ENCODE results near the gene U2AF2.

The U2AF2 gene

DNA sequence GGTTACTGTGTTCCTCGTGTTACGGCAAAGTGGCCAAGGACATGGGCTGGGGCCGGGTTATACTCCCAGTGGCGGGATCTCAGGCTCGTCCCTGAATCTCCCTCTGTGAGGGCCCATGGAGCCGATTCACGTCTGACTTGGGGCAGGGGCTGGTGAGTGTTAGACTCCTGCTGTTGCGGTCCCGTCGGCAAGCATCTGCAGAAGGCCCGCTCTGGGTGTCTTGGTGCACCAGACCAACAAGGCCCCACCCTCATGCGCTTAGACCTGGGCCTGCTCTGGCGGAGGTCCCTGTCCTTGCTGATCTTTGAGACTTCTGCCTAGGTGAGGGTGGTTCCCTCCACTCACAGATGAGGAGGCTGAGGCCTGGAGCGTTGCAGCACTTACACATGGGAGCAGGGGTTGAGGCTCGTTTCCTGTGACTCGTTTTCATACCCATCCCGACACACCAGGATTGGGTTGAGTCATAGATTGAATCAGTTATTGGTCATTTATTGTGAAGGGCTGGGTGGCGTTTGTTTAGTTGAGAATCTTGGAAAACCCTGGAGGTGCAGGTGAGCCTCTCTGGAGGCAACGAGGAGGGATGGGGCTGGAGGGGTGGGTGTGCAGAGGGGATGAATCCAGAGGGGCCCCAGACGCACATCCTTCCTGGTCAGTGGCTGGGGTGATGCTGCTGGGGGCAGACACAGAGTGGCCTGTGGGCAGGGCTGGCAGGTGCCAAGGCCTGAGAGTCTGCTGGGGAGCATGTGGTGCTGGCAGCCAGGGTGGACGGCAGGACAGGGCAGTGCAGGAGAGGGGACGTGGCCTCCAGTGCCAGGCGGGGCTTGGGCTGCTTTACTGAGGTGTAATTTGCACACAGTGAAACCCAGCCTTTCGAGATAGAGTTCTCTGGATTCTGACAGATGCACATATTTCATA, 24.8 kb downstream of the U2AF2 start:
- in situ Hi-C loops (cut with HindIII; ENCODE audit: low pct_unique_long_range_greater_than_20kb, low sequenced_read_pairs): no loop called here
- no peak for DNase-seq (ENCODE audit: low read depth in 1 of 2, low spot score in 1 of 2)
- no peak for TF ChIP-seq JUND (IDR thresholded peaks at IDR 0.05; ENCODE audit: low read depth)

DNA sequence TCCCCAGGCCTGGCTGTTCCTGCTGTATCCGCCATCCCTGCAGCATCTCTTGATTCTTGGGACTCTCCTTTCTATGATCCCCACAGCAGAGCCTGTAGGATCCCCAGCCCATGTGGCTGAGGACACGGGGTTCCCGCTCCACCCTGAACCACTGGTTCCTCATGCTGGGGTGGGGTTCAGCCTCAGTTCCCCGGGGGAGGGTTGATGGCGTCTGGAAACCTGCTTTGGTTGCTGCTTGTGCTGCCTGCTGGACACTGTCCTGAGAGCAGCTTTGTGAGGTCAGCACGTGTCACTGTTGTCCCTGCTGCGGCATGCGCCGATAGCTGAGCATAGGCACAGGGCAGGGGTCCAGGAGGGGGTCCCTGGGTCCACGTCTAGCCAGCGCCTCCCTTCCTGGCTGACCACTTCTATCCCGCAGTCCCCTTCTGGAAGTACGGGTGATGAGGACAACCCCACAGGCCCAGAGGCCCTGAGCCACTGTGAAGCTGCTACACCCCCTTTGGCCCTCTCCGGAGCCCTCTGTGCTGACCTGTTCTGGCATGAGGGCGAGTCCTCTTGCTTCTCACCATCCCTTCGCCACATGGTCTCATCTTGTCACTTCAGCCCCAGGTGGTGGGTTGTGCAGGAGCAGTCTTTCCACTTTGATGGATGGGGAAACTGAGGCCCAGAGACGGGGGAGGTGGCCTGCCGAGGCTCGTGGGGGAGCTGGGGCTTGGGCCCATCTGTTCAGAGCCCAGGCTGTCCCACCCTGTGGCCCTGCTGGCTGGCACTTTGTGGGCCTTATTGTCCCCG, 25.7 kb downstream of the U2AF2 start:
- no peak for TF ChIP-seq JUND (IDR thresholded peaks at IDR 0.05; ENCODE audit: low read depth)
- in situ Hi-C loops (cut with HindIII; ENCODE audit: low pct_unique_long_range_greater_than_20kb, low sequenced_read_pairs): no loop called here
- no peak for DNase-seq (ENCODE audit: low read depth in 1 of 2, low spot score in 1 of 2)

DNA sequence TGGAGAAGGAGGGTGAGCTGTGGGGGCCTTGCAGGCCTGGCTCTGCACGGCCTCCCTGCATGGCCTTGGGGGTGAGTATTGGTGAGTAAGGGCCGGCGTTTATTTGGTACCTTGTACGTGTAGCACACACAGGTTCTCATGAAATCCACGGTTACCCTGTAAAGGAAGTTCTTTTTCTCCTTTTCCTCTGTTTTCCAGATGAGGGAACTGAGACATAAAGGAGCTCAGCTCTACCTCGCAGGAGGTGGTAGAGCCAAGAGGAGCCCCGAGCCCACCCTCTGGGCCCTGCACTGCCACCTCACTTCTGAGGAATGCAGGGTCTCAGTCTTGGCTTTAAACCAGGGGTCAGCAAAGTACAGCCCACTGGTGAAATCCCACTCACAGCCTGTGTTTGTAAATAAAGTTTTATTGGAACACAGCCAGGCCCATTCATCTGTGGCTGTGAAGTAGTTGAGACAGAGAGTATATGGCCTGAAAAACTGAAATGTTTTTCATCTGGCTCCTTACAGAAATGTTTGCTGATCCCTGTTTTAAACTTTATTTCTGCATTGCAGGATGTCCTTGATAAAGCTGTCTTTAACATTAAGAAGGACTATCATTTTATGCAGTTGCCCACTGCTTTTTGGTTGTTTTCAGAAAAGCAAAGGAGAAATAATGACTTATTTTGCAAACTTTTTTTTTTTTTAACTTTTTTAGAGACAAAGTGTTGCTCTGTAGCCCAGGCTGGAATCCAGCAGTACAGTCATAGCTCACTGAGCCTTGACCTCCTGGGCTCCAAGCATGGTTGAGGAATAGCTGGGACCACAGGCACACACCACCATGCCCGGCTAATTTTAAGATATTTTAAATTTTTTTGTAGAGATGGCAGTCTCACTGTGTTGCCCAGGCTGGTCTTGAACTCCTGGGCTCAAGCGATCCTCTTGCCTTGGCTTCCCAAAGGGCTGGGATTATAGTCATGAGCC, 26.6 kb downstream of the U2AF2 start:
- no peak for DNase-seq (ENCODE audit: low read depth in 1 of 2, low spot score in 1 of 2)
- no peak for TF ChIP-seq JUND (IDR thresholded peaks at IDR 0.05; ENCODE audit: low read depth)
- in situ Hi-C loops (cut with HindIII; ENCODE audit: low pct_unique_long_range_greater_than_20kb, low sequenced_read_pairs): no loop called here

DNA sequence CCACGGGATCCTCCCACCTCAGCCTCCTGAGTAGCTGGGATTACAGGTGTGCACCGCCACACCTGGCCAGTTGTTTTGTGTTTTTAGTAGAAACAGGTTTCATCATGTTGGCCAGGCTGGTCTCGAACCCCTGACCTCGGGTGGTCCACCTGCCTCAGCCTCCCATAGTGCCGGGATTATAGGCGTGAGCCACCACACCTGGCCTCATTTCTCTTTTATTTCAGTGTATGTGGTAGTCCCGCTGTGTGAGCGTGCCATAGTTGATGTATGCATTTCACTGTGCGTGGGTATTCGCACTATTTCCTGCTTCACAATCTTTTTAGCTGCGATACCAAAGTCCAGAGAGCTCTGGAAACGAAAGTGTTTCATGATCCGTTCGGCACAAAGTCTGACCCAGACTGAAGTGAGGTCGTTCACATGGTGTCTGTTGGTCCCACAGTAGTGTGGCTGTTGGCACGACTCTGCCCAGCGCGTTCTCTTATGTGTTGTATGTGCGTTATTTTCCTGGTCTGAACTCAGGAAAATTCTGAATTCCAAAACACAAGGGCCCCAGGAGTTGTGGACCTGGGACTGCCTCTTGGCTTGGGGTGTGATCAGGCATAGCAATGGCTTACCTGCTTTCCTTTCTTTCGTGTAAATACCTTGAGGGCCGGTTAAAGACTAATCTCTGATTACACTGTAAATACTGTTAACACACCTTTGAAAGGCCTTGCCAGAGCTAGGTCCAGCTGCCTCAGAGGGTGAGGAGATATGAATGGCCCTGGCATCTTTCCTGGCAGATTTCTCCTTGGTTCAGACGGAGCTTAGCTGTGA, 28.8 kb downstream of the U2AF2 start:
- DNase-seq (ENCODE audit: low read depth in 1 of 2, low spot score in 1 of 2): peak in 1 of 2 experiments; percentile 21
- in situ Hi-C loops (cut with HindIII; ENCODE audit: low pct_unique_long_range_greater_than_20kb, low sequenced_read_pairs): no loop called here
- no peak for TF ChIP-seq JUND (IDR thresholded peaks at IDR 0.05; ENCODE audit: low read depth)

- in situ Hi-C loops (cut with HindIII; ENCODE audit: low pct_unique_long_range_greater_than_20kb, low sequenced_read_pairs): no loop called here
- TF ChIP-seq JUND (IDR thresholded peaks at IDR 0.05; ENCODE audit: low read depth): no peak
- DNase-seq (ENCODE audit: low read depth in 1 of 2, low spot score in 1 of 2): no peak
These were observed 30.3 kb downstream of the U2AF2 start for GRCh38 chr19:55684946-55685681.

DNA sequence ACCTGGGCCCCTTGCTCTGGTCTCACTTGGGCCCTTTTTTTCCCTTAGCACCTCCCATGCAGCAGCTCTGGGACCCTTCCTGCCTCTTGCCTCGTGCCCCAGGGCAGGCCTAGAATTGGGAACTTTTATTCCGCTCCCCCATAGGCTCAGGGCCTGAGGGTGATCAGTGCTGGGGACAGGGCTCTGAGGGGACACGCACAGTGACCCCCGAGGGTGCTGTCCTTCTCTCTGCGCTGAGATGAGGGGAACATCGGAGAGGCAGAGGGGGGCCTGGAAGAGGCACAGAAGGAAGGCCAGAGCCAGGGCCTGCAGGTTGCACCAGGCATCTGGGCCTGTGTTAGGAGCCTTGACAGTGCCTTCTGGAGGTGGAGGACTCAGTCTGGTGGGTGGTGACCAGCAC, 30.9 kb downstream of the U2AF2 start:
- in situ Hi-C loops (cut with HindIII; ENCODE audit: low pct_unique_long_range_greater_than_20kb, low sequenced_read_pairs): no loop called here
- no peak for DNase-seq (ENCODE audit: low read depth in 1 of 2, low spot score in 1 of 2)
- no peak for TF ChIP-seq JUND (IDR thresholded peaks at IDR 0.05; ENCODE audit: low read depth)

DNA sequence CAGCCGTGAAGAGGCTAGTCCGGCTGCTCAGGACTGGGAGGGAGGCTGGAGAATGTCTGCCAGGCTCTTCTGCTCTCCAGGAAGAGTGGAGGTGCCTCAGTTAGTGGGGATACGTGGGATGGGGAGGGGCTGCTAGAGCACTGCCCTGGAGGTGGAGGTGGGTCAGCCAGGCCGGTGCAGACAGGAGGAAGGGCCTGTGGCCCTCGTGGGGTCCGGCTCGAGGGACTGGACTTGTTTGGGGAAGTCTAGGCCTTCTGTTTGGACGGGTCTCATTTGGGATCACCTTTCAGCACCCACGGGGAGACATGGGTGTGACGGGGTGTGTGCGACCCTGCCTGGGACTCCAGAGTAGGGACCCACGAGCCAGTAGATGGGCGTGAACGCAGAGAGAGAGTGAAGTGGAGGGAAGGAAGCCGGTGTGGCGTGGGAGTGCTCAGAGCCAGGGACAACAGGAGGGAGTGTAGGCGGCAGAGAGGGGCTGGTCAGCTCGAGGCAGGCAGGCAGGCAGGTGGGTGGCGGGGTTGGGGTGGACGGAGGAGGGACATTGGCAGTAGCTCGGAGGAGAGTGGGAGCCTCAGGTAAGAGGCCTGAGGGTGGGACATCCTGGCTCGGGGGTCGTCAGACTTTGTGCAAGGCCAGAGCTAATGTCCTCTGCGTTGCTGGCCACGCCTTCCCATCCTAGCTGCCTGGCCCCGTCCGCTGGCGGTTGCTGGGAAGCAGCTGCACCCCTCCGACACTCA, 31.6 kb downstream of the U2AF2 start:
- DNase-seq (ENCODE audit: low read depth in 1 of 2, low spot score in 1 of 2): no peak
- no peak for TF ChIP-seq JUND (IDR thresholded peaks at IDR 0.05; ENCODE audit: low read depth)
- in situ Hi-C loops (cut with HindIII; ENCODE audit: low pct_unique_long_range_greater_than_20kb, low sequenced_read_pairs): no loop called here

GRCh38 chr19:55687281-55688201, 32.7 kb downstream of the U2AF2 start:
- no peak for TF ChIP-seq JUND (IDR thresholded peaks at IDR 0.05; ENCODE audit: low read depth)
- in situ Hi-C loops (cut with HindIII; ENCODE audit: low pct_unique_long_range_greater_than_20kb, low sequenced_read_pairs): no loop called here
- DNase-seq (ENCODE audit: low read depth in 1 of 2, low spot score in 1 of 2): no peak

DNA sequence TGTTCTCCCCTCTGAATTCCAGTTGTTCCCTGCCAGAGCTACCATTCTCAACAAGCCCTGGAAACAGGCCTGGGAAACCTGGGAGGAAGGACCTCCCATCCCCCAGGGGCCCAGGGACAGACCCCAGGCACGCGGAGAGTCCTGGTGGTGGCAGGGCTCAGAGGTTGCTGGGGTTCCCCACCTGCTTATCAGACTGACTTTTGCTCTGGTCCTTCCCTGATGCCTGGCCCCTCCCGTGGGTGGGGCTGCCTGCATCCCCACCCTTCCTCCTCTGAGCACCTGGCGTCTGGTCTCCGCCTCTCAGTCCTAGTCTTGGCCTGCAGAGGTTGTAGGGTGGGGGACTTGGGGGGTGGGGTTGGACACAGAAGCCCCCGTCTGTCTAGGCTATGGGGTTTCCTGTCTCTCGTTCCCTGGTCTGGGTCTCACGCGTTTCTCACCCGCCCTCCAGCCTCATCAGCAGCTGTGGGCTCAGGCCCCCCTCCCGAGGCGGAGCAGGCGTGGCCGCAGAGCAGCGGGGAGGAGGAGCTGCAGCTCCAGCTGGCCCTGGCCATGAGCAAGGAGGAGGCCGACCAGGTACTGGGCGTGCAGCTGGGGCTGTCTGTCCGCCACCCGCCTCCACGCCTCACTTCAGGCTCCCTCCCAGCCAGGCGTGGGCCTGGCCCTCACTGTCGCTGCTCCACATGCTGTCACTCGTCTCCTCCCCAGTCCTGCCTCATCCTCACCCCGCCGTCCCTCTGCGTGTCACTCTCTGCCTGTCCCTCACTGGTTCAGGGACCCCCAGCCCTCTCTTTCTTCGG, 33.8 kb downstream of the U2AF2 start:
- no peak for DNase-seq (ENCODE audit: low read depth in 1 of 2, low spot score in 1 of 2)

More for the DNA sequence above, 33.8 kb downstream of the U2AF2 start:
- in situ Hi-C loops (cut with HindIII; ENCODE audit: low pct_unique_long_range_greater_than_20kb, low sequenced_read_pairs): no loop called here
- no peak for TF ChIP-seq JUND (IDR thresholded peaks at IDR 0.05; ENCODE audit: low read depth)

Measured in T47D (cell line).